ENCODE measurements around the gene ICA1. TPM values are rescaled to one million over a fixed set of nuclear protein-coding genes. Genes with fewer than 3 reads are reported as not detected.

ICA1 gene
- total and polyA plus RNA-seq, 4 donors, result 1.4 to 22.7 (median 8.1) TPM

DNA sequence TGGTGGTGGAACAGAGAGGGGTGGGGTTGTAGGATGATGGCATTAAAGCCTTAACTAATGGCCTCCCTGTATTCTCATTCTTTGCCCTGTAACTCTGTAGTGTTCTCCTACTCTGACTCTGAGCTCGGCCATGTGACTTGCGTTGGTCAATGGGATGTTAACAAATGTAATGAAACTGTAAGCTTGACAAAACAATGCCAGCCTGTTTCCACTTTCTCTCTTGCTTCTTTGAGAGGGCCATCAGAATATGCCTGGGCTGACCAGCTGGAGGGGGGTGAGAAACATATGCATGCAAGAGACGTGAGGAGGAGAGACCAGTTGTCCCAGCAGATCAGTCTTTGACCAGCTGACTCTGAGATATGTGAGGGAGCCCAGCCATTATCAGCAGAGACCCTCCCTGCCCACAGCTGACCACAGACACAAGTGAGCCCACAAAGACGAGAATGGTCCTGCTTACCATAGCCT, 100.6 kb downstream of the ICA1 start:
- H3K27me3 ChIP-seq (ENCODE audit: control insufficient read depth in 4 of 4, insufficient read depth in 4 of 4, low read length in 3 of 4), result no peaks in the 10 kb centered on the region
- DNase-seq (ENCODE audit: low spot score), result no peak
- no peak overlapping the region for H3K27ac ChIP-seq (ENCODE audit: low read depth in 1 of 2, low read length in 2 of 2)
- TF ChIP-seq, protein P1, sequence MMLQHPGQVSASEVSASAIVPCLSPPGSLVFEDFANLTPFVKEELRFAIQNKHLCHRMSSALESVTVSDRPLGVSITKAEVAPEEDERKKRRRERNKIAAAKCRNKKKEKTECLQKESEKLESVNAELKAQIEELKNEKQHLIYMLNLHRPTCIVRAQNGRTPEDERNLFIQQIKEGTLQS (IDR thresholded peaks at IDR 0.05), result no peak
- TF ChIP-seq HNF4A (conservative IDR thresholded peaks at IDR 0.05), result no peak
- TF ChIP-seq HNF4G (IDR thresholded peaks at IDR 0.05), result no peak
- no peak for TF ChIP-seq FOXA1 (IDR thresholded peaks at IDR 0.05)
- TF ChIP-seq, protein P2, sequence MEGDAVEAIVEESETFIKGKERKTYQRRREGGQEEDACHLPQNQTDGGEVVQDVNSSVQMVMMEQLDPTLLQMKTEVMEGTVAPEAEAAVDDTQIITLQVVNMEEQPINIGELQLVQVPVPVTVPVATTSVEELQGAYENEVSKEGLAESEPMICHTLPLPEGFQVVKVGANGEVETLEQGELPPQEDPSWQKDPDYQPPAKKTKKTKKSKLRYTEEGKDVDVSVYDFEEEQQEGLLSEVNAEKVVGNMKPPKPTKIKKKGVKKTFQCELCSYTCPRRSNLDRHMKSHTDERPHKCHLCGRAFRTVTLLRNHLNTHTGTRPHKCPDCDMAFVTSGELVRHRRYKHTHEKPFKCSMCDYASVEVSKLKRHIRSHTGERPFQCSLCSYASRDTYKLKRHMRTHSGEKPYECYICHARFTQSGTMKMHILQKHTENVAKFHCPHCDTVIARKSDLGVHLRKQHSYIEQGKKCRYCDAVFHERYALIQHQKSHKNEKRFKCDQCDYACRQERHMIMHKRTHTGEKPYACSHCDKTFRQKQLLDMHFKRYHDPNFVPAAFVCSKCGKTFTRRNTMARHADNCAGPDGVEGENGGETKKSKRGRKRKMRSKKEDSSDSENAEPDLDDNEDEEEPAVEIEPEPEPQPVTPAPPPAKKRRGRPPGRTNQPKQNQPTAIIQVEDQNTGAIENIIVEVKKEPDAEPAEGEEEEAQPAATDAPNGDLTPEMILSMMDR (IDR thresholded peaks at IDR 0.05; ENCODE audit: low read depth, low read length, missing input control), result no peak
- TF ChIP-seq, protein P3, sequence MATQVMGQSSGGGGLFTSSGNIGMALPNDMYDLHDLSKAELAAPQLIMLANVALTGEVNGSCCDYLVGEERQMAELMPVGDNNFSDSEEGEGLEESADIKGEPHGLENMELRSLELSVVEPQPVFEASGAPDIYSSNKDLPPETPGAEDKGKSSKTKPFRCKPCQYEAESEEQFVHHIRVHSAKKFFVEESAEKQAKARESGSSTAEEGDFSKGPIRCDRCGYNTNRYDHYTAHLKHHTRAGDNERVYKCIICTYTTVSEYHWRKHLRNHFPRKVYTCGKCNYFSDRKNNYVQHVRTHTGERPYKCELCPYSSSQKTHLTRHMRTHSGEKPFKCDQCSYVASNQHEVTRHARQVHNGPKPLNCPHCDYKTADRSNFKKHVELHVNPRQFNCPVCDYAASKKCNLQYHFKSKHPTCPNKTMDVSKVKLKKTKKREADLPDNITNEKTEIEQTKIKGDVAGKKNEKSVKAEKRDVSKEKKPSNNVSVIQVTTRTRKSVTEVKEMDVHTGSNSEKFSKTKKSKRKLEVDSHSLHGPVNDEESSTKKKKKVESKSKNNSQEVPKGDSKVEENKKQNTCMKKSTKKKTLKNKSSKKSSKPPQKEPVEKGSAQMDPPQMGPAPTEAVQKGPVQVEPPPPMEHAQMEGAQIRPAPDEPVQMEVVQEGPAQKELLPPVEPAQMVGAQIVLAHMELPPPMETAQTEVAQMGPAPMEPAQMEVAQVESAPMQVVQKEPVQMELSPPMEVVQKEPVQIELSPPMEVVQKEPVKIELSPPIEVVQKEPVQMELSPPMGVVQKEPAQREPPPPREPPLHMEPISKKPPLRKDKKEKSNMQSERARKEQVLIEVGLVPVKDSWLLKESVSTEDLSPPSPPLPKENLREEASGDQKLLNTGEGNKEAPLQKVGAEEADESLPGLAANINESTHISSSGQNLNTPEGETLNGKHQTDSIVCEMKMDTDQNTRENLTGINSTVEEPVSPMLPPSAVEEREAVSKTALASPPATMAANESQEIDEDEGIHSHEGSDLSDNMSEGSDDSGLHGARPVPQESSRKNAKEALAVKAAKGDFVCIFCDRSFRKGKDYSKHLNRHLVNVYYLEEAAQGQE (IDR thresholded peaks at IDR 0.05), result no peak
- no peak for TF ChIP-seq RAD21 (IDR thresholded peaks at IDR 0.05)
- TF ChIP-seq, protein P4, sequence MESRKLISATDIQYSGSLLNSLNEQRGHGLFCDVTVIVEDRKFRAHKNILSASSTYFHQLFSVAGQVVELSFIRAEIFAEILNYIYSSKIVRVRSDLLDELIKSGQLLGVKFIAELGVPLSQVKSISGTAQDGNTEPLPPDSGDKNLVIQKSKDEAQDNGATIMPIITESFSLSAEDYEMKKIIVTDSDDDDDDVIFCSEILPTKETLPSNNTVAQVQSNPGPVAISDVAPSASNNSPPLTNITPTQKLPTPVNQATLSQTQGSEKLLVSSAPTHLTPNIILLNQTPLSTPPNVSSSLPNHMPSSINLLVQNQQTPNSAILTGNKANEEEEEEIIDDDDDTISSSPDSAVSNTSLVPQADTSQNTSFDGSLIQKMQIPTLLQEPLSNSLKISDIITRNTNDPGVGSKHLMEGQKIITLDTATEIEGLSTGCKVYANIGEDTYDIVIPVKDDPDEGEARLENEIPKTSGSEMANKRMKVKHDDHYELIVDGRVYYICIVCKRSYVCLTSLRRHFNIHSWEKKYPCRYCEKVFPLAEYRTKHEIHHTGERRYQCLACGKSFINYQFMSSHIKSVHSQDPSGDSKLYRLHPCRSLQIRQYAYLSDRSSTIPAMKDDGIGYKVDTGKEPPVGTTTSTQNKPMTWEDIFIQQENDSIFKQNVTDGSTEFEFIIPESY (IDR thresholded peaks at IDR 0.05), result no peak
- TF ChIP-seq EGR1 (IDR thresholded peaks at IDR 0.05; ENCODE audit: low read depth in 2 of 2), result no peak
- no peak for TF ChIP-seq YY1 (IDR thresholded peaks at IDR 0.05)
- TF ChIP-seq FOXA2 (IDR thresholded peaks at IDR 0.05), result no peak
- H3K4me1 ChIP-seq (ENCODE audit: control insufficient read depth in 4 of 4, insufficient read depth in 4 of 4, low read length in 3 of 4), result peaks cover 1 to 13% (median 11%) of the 10 kb centered on the region in 4 donors
- H3K9me3 ChIP-seq (ENCODE audit: control insufficient read depth in 4 of 4, low read length in 3 of 4), result no peaks in the 10 kb centered on the region
- WGBS, result 96% methylated on average over 4 of the region's 4 CpGs
- H3K9ac ChIP-seq (ENCODE audit: low read depth in 1 of 2, low read length in 2 of 2), result no peak overlapping the region
- no peak overlapping the region for H3K4me3 ChIP-seq (ENCODE audit: low read depth in 1 of 3, low read length in 3 of 3)
- no peaks in the 10 kb centered on the region for H3K36me3 ChIP-seq (ENCODE audit: control insufficient read depth in 4 of 4, insufficient read depth in 3 of 4, low read depth in 1 of 4, low read length in 3 of 4)

DNA sequence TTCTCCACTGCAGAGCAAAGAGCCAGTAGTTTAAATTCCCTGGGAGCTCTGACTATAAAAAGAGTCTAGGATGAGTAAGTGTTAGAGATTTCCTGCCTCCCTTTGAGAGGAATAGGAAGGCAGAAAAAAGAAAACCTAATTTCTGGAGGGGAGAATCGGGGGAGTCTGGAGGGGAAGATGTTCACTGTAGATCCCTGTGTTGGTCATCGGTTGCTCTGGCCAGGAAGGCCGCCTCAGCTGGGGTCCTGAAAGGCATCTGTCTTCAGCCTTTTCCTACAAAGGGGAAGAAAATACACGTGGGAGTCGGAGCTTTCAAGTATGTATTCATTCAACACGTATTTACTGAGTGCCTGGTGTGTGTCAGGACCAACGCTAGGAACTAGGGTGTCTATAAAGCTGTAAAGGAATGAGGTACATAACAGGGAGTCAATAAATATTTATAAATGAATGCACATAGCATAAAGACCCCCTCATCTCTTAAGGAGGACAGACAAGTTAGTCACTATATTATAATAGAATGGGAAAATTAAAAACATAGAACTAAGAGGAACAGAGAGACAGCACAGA, 101.1 kb downstream of the ICA1 start:
- WGBS, result 90% methylated on average over 7 of the region's 7 CpGs
- H3K9ac ChIP-seq (ENCODE audit: low read depth in 1 of 2, low read length in 2 of 2), result no peak overlapping the region
- H3K4me3 ChIP-seq (ENCODE audit: low read depth in 1 of 3, low read length in 3 of 3), result no peak overlapping the region
- no peaks in the 10 kb centered on the region for H3K27me3 ChIP-seq (ENCODE audit: control insufficient read depth in 4 of 4, insufficient read depth in 4 of 4, low read length in 3 of 4)
- no peak overlapping the region for H3K27ac ChIP-seq (ENCODE audit: low read depth in 1 of 2, low read length in 2 of 2)
- no peak for DNase-seq (ENCODE audit: low spot score)
- no peaks in the 10 kb centered on the region for H3K36me3 ChIP-seq (ENCODE audit: control insufficient read depth in 4 of 4, insufficient read depth in 3 of 4, low read depth in 1 of 4, low read length in 3 of 4)
- no peak for TF ChIP-seq JUND (IDR thresholded peaks at IDR 0.05)
- no peak for TF ChIP-seq RAD21 (IDR thresholded peaks at IDR 0.05)
- TF ChIP-seq, protein P5, sequence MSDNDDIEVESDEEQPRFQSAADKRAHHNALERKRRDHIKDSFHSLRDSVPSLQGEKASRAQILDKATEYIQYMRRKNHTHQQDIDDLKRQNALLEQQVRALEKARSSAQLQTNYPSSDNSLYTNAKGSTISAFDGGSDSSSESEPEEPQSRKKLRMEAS (IDR thresholded peaks at IDR 0.05), result no peak
- no peak for TF ChIP-seq NR2F2 (IDR thresholded peaks at IDR 0.05)
- no peaks in the 10 kb centered on the region for H3K9me3 ChIP-seq (ENCODE audit: control insufficient read depth in 4 of 4, low read length in 3 of 4)
- H3K4me1 ChIP-seq (ENCODE audit: control insufficient read depth in 4 of 4, insufficient read depth in 4 of 4, low read length in 3 of 4), result peaks cover 1 to 19% (median 17%) of the 10 kb centered on the region in 4 donors
